OCI-LY7 (cell line): Measurements from ENCODE around the gene C7orf25.

ENCODE experiments used
- EZH2phosphoT487 ChIP-seq: fragments of 200-600 bp; sonication (generic); IDR thresholded peaks from 2 replicates; pipeline ENCODE4 v1.6.1; 2018; ENCODE audit warnings: low read depth, borderline replicate concordance, mild to moderate bottlenecking, mixed run types, antibody characterized with exemption, low read length, moderate library complexity, mixed read lengths
- TF ChIP-seq, protein P1 (sequence below): fragments of 200-600 bp; sonication (generic); conservative IDR thresholded peaks from 2 replicates; pipeline ENCODE4 v1.5.1; 2014; ENCODE audit warnings: mild to moderate bottlenecking, antibody characterized with exemption, low read length, moderate library complexity, mixed read lengths

DNA sequence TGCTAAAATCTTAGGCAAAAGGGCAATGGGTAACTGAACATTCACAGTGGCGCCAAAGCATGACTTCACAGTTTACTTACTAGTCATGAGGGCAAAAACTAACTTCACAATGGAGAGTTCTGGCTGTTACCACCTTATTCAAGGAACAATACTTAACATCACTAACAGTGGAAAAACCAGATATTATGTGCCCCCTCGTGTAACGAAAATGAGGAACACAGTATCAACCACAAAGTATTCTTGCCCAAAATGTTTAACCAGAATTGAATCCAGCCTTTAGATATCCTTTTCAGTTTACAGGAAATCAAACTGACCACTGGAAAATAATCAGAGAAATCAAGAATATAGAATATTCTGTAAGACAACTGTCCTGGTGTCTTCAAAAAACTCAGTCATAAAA is 9.5 kb downstream of the C7orf25 start:
- TF ChIP-seq, protein P1, sequence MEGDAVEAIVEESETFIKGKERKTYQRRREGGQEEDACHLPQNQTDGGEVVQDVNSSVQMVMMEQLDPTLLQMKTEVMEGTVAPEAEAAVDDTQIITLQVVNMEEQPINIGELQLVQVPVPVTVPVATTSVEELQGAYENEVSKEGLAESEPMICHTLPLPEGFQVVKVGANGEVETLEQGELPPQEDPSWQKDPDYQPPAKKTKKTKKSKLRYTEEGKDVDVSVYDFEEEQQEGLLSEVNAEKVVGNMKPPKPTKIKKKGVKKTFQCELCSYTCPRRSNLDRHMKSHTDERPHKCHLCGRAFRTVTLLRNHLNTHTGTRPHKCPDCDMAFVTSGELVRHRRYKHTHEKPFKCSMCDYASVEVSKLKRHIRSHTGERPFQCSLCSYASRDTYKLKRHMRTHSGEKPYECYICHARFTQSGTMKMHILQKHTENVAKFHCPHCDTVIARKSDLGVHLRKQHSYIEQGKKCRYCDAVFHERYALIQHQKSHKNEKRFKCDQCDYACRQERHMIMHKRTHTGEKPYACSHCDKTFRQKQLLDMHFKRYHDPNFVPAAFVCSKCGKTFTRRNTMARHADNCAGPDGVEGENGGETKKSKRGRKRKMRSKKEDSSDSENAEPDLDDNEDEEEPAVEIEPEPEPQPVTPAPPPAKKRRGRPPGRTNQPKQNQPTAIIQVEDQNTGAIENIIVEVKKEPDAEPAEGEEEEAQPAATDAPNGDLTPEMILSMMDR: no peak
- no peak for TF ChIP-seq EZH2phosphoT487
